G401.6 (cell line): ENCODE measurements around the gene PIK3R3.
A peak's percentile ranks its signal among the peaks of the same experiment; 100 is the strongest.

Experiments used
- FAIRE-seq: peaks from 2 replicates; lab custom pipeline; 2012; peaks lifted over from hg19 to GRCh38; lab: Jason Lieb, UNC

PIK3R3 gene

DNA sequence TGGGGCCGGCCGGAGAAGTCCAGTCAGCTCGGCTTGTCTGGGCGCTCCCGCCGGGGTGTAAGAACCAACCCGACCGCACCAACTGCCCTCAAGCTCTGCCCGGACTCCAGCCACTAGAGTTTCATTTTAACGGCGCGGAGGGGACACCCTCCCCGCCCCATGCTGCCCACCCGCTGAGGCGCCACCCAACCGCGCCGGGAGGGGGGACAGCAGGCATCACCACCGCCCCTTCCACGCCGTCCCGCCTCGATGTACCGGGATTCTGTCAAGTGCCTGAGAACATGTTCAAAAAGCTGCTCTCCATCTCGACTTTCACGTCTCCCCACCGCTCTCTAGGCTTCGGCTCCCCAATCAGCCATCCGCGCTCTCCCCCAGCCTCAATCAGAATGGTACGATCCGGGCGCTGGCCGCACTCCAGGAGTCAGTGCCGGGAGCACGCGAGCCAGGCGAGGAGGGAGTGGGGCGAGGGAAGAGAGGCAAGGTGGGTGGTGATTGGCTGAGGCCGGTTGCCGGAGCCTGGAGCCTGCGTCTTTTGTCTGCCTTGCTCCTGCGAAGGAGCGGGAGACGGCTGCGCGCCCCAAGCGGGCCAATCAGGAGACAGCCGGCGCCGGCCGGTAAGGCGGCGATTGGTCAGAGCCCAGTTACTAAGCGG, at the start of gene PIK3R3:
Gene PIK3R3, minus strand, starts transcription at position 101 of the 652 bp plus-strand sequence. CDS start 677 bp downstream, outside the sequence.
- FAIRE-seq = peak; percentile 98

DNA sequence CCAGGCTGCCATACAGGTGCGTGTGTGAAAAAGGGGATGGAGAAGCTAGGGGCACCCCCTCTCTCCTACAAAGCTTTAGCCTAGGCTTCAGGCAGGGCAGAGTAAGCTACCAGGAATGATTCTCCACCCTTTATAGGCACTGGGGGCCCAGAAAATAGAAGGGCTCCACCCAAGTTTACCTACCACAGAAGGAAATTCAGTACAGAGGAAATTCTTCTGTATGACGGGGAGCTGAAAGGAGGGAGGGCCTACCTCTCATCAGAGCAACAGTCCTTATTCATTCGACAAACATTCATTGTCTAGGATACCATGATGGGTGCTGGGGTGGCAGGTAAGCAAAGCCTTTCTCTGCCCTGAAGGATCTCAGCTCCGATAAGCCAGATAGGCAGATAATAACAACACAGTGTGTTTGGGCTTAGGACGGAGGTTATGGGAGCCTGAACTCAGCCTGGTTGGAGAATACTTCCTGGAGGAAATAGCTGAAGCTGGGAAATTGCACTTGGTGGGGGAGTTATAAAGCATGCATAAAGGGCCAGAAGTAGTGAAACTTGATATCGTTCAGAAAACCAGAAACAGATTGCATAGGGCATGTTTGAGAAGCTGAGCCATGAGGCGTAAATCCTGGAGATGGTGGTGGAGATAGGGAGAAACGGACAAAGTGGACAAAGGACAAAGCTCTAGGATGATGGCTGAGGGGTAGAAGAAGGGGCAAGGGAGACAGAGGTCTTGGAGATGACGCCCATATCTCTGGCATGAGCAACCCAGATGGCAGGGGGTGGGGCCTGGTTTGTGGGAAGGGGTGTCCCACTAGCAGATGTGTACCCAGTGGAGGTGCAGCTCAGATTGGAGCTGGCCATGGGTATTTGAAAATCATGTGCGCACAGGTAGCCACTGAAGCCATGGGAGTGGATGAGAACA, 49.2 kb upstream of the PIK3R3 start:
- FAIRE-seq = no peak

DNA sequence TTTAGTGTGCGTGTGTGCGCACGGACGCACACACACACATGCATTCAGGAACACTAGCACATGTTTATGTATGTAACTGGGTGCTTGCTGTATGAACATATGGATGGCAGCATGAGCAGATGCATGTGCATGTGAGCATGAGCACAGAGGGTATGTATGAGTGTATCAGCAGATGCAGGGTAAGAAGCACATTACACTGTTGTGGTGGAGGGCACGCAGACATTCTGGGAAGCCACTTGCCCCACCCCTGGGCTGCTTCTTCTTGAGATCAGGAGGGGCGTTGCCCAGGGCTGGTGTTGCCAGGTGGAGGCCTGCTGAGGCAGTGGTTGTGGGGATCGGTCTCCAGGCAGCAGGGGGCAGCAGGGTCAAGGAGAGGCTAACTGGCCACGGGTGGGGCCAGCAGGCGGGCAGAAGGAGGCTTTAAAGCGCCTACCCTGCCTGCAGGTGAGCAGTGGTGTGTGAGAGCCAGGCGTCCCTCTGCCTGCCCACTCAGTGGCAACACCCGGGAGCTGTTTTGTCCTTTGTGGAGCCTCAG, 47.7 kb upstream of the PIK3R3 start:
- FAIRE-seq = no peak

DNA sequence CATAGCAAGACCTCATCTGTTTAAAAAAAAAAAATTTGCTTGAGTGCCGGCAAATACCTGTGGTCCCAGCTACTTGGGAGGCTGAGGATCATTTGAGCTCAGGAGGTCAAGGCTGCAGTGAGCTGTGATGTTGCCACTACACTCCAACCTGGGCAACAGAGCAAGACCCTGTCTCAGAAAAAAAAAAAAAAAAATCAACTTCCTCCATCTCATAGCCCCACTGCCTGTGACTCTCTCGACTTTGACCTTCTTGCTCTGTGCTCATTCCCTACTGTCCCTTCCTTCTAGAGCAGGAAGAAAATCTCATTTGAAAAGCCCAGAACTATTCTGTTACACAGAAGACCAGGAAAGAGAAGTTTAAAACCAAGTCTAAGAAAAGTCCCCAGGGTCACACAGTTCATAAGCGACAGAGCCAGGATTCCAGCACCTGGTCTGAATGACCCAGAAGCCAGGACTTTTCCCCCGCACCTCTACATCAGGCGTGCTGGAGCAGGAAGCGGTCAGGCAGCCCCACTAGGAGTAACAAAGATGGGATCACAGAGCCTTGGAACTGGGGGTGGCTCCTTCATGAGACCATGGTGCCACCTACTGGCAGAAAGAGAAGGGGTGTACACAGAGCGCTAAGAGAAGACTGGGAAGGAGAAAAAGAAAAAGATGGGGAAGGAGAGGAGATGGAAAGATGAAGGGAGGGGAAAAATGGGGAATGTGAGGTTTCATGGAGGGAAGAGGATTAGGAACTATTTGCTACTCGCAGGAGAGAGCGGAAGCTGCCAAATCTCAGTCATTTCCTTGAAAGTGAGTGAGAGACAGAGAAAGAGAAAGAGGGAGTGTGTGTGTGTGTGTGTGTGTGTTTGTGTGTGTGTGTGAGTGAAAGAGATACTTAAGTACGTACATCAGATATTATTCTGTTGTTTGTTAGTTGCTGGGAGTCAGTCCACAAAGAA, 47.0 kb upstream of the PIK3R3 start:
- FAIRE-seq = peak; percentile 69

- FAIRE-seq = no peak
Observed at GRCh38 chr1:46176211-46176865, 43.9 kb upstream of the PIK3R3 start, which contains the start of gene P3R3URF. P3R3URF (minus strand) TSS chr1:46176488; CDS start chr1:46176471, 17 bp downstream.

DNA sequence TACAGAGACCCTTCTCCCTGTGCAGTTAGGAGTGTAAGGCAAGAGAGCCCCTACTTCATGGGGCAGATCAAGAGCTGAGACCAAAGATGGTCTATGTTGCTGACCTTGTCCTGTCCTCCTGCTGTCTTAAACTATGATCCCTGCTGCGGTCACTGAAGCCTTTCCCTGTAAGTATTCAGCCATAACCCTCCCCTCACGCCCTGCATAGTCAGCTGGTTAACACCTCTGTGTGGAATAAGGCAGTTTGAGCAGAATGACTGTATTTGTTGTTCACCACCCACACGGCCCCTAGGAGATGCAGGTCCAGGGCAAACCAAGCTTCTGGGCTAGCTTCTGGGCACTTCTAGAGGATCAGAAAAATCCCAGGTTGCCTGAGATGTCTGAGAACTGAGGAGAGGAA, 42.8 kb upstream of the PIK3R3 start:
- no peak for FAIRE-seq

DNA sequence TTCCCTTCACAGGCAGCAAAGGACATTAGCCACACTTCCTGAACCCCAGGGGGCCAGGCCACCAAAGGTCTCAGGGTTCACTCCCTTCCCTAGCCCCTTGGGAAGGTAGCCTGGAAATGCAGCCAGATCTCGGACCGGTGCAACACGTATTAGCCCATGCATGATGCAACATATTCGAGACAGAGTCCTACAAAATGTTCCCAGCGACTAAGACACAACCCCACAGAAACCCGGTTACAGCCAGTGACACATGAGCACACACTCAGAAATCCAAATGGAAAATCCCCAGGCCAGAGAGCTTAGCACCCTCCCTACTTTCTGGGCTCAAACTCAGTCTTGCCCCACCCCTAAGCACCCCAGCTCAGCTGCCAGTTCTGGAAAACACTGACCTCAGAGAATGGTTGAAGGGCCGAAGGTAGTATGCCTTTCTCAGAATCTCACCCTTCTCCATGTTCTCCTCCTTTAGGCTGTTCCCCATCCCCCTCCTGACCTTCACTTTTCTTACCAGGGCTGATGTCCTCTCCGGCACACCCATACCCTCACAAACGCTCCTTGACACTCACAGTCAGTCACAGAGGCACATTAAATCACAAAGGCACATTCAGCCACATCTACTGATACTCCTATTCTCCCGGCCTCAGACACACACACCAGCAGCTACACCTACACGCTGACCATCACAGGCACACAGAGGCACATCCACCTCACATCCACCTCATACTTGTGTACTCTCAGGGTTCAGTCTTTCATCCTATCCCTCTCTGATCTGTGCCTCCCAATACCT, 42.2 kb upstream of the PIK3R3 start, which contains the start of gene TSPAN1:
Gene TSPAN1, plus strand, starts transcription at position 640 of the 784 bp plus-strand sequence. CDS start 6,021 bp downstream, outside the sequence.
- no peak for FAIRE-seq

DNA sequence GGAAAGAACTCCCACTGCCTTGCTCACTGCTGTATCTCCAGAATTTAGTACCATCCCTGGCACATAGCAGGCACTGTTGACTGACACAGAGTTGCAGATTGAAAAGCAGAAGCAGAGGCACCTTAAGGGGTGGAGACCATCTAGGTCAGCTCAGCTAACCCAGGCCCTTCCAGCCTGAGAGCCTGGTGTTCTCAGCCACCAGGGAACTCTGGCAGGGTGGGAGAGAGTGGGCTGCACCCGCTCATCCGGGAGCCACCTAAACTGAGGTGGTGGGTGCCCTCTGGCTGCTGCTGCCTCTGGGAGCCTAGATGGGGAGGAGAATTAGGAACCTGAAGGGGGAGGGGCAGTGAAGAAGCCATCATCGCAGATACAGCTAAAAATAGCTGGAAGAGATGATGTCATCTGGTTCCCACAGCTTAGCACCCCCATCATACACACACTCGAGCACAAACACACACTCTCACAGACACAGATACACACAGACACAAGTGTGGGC, 41.0 kb upstream of the PIK3R3 start:
- no peak for FAIRE-seq

DNA sequence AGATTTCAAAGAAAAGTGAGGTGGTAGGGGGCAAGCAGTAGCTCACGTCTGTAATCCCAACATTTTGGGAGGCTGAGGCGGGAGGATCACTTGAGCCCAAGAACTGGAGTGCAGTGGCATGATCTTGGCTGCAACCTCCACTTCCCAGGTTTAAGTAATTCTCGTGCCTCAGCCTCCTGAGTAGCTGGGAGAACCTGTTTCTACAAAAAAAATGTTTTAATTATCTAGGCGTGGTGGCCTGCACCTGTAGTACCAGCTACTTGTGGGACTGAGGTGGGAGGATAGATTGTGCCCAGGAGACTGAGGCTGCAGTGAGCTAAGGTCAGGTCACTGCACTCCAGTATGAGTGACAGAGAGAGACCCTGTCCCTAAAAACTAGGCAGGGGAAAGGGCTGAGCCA, 39.9 kb upstream of the PIK3R3 start:
- FAIRE-seq = no peak

DNA sequence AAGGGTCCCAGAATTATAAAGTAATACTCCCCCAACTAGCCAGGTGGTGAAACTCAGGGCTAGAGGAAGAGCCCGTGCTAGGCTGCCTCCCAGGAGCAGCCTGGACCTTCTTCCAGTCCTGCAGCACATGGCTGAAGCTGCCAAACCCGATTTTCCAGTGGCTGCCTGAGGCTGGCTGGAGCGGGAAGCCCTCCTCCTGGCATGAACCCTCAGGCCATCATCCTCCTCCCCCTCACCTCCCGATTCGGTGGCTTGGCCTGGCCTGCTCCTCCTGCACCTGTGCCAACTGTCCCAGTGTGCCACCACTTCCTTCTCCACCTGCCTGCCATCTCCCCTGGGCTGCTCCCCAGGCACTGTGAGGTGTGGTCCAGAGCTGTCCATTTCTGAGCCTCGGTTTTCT, 39.4 kb upstream of the PIK3R3 start:
- FAIRE-seq = no peak

DNA sequence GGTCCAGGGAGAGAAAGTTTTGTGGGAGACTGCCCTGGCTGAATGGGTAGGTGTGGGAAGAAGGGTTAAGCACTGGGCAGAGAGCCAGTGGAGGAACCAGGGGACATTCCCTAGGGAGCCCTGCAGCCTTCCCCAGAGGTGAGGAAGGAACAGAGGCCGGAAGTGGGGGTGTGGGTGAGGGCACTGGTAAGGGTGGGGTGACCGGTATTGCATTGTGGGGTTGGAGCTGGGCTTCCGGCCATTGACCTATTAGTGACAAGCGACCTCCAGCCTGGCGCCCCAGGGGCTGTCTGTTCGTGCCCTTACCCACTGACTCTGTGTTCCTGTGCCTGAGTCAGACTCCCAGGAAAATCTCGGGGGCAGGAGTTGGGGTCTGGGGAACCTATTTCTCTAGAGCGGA, 38.9 kb upstream of the PIK3R3 start:
- FAIRE-seq = no peak

- no peak for FAIRE-seq
Observed at GRCh38 chr1:46169811-46170454, 37.5 kb upstream of the PIK3R3 start.

DNA sequence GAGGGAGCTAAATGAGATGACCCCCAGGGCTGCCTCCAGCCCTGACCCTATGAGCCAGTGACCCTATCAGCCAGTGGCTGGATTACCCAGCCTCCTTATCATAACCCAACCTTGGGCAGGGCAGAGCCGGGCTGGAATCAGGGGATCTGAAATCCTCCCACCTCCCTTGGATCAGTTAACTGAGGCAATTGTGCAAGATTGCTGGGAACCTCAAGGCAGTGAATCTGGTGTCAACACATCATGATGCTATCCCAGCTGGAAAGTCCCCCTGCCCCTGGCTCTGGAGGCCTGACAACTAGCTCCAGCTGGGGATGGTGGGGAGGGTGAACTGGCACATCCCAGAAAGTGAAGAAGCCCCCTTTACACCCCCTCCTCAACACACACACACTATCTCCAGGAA, 36.0 kb upstream of the PIK3R3 start:
- FAIRE-seq = no peak

DNA sequence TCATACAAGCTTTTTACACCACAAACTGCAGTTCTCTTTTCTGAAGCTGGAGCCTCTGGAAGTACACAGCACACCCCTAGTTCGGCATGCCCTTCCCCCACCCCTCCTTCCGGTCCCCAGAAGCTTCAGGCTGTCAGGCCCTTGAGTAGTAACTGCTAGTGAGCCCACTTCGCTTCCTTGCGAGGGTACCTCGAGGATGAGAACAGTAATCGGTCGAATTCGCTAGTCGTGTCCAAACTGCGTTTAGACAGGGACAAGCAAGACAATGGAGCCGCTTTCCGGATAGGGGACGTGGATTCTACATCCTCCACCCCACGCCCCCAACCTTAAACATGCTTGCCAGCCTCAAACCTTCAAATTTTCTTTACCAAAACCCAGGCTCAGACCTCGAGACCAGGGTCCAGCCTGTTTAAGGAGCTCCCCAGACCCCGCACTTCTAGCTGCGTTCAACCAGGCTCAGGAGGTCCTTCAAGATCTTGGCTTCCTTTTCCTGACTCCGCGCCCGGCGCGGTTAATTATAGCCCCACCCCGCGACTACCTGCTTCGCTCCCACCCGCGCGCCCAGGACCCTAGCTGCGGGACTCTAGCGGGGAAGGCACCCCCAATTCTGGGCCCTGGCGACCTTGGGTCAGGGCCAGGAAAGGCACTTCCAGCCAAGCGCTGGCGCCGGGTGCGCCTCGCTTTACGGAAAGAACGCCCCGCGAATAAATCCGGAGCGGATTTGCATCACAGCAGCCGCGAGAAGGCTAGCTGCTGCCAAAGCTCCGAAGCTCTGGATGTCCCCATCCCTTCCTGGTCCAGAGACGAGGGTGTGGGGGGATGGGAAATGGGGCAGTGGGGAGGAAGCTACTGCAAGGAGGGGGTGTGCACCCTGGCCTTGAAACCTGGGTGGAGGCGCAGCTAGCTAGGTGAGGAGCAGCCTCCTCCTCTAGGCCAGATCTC, 34.4 kb upstream of the PIK3R3 start:
- FAIRE-seq = no peak

GRCh38 chr1:46160212-46160611, 27.8 kb upstream of the PIK3R3 start:
- no peak for FAIRE-seq

DNA sequence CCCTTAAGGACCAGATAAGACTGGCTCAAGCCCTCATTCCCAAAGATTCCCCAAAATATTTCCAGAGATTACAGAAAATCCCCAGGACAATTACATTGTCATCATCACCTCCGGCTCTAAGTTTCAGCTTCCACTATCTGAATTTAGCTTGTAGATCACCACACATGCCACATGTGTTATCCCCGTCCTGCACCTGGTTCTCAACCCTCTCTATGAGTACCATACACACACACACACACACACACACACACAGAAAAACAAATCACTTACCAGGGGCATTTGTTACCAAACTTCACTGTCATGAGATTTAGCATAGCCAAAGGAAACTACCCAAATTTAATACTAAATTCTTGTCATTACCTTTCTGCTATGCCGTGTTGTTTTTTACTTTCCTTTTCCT, 27.1 kb upstream of the PIK3R3 start:
- no peak for FAIRE-seq

- FAIRE-seq = no peak
Observed at GRCh38 chr1:46158312-46159281, 26.2 kb upstream of the PIK3R3 start.
